ENCODE results near the gene KCNS1.
"Not testable (repeated sequence)": the region's sequence is repeated elsewhere in the genome, so short reads cannot be mapped to it uniquely, and the experiment has no call there.

- TF ChIP-seq, protein P1, sequence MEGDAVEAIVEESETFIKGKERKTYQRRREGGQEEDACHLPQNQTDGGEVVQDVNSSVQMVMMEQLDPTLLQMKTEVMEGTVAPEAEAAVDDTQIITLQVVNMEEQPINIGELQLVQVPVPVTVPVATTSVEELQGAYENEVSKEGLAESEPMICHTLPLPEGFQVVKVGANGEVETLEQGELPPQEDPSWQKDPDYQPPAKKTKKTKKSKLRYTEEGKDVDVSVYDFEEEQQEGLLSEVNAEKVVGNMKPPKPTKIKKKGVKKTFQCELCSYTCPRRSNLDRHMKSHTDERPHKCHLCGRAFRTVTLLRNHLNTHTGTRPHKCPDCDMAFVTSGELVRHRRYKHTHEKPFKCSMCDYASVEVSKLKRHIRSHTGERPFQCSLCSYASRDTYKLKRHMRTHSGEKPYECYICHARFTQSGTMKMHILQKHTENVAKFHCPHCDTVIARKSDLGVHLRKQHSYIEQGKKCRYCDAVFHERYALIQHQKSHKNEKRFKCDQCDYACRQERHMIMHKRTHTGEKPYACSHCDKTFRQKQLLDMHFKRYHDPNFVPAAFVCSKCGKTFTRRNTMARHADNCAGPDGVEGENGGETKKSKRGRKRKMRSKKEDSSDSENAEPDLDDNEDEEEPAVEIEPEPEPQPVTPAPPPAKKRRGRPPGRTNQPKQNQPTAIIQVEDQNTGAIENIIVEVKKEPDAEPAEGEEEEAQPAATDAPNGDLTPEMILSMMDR (IDR thresholded peaks at IDR 0.05), result not testable (repeated sequence)
- TF ChIP-seq RELA (CRISPR knock-in tag; IDR thresholded peaks at IDR 0.05; ENCODE audit: borderline replicate concordance); NR1H2 (CRISPR knock-in tag; IDR thresholded peaks at IDR 0.05); FOXP4 (CRISPR knock-in tag; IDR thresholded peaks at IDR 0.05); ATF2 (CRISPR knock-in tag; IDR thresholded peaks at IDR 0.05; ENCODE audit: borderline replicate concordance, low read depth); PRDM15 (CRISPR knock-in tag; IDR thresholded peaks at IDR 0.05); KAT7 (CRISPR knock-in tag; IDR thresholded peaks at IDR 0.05; ENCODE audit: borderline replicate concordance); FOXJ3 (CRISPR knock-in tag; IDR thresholded peaks at IDR 0.05; ENCODE audit: borderline replicate concordance): not testable (repeated sequence)
- TF ChIP-seq, protein P2, sequence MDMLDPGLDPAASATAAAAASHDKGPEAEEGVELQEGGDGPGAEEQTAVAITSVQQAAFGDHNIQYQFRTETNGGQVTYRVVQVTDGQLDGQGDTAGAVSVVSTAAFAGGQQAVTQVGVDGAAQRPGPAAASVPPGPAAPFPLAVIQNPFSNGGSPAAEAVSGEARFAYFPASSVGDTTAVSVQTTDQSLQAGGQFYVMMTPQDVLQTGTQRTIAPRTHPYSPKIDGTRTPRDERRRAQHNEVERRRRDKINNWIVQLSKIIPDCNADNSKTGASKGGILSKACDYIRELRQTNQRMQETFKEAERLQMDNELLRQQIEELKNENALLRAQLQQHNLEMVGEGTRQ (CRISPR knock-in tag; IDR thresholded peaks at IDR 0.05), result not testable (repeated sequence)
These were observed 37.8 kb downstream of the KCNS1 start for GRCh38 chr20:45063107-45063506.

All from WTC11 (cell line).